Central memory CD4-positive, alpha-beta T cell (primary cell): Measurements from ENCODE around the gene MEGF6.
A peak's percentile ranks its signal among the peaks of the same experiment; 100 is the strongest.

Source experiments
- DNase-seq: peaks from one replicate; pipeline ENCODE4 v3.0.0; 2022

MEGF6 gene

GRCh38 chr1:3499611-3500010 lies 111.7 kb downstream of the MEGF6 start:
- no peak for DNase-seq

- no peak for DNase-seq
These were observed 112.3 kb downstream of the MEGF6 start for GRCh38 chr1:3498986-3499385.

GRCh38 chr1:3498246-3498930 lies 112.9 kb downstream of the MEGF6 start:
- no peak for DNase-seq

- DNase-seq, result no peak
These were observed 113.8 kb downstream of the MEGF6 start for GRCh38 chr1:3497521-3497920.

- DNase-seq, result no peak
These were observed 114.4 kb downstream of the MEGF6 start for GRCh38 chr1:3496916-3497315.

DNA sequence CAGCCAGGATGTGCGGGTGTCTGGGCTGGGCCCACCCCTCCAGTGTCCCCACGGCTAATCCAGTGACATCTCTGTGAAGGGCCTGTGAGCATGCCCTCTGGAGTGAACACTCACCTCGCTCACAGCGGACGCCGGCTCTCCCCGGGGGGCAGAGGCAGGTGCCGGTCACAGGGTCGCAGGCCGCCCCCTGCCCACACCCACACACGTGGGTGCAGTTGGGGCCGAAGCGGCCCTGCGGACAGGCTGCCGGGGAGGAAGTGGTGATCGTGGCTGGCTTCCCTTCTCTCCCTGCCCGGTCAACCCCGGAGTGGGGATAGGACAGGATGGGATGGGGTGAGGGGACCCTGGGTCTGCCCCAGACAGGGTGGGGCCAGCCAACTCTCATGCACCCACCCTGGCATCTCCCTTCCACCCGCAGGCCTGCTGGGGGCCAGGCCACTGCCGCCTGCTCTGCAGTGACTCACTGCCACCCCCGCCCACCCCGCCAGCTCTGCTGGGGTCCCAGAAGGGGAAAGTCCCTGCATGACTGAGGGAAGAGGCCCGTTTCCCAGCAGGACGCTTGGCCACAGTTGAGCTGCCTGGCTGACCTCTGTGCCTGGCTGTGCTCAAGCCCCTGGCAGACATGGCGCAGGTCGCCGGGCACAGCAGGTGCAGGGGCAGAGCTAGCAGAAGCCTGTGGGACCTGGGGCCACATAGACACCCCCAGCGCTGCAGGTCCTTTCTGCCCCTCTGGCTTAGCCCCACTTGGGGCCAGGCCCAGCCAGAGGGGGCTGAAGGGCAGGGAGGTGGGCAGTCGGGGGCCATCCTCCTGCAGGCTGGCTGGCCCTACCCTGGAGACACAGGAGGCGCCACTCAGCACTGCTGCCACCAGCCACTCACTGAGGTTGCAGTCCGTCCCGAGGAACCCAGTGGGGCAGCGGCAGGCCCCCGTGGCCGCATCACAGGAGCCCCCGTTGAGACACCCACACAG lies 115.2 kb downstream of the MEGF6 start:
- no peak for DNase-seq

DNA sequence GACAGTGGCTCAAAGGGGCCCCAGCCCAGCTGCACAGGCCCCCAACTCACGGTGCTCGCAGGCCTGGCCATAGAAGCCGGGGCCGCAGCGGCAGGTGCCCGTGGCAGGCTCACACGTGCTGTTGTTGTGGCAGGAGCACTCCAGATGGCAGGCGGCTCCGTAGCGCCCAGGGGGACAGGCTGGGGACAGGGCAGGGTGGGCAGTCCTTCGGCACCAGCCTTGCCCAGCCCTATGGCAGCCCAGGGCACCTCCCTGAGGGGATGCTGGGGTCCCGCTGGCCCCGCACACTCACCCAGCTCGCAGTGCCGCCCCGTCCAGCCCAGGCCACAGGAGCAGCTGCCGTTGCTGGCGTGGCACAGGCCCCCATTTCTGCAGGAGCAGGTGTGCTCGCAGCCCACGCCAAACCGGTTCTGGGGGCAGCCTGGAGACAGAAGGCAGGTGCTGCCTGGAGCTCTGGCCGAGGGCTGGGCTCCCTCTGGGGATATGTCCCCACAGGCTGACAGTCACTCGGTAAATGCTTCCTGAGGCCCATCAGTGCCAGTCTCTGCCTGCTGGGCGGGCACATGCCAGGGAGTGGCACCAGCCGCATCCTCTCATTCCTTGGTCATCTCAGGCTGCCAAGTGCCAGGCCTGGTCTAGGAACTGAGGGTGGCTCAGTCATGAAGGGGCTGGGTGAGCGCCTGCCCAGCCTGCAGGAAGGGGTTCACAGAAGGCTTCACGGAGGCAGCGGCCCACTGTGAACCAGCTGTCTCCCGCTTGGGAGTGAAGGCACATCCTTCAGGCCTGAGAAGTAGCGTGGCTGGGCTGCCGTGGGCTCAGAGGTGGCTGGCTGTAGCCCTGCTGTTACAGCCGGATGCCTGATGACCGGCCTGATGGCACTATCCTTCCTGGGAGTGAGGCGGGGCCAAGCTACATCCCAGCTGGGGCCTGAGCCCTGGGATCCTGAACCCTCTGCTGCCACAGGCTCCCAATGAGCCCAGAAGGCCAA lies 116.7 kb downstream of the MEGF6 start:
- DNase-seq, result no peak

- DNase-seq, result no peak
These were observed 118.6 kb downstream of the MEGF6 start for GRCh38 chr1:3492545-3493246.

GRCh38 chr1:3491291-3492246 lies 119.7 kb downstream of the MEGF6 start:
- DNase-seq, result peak; percentile 70

DNA sequence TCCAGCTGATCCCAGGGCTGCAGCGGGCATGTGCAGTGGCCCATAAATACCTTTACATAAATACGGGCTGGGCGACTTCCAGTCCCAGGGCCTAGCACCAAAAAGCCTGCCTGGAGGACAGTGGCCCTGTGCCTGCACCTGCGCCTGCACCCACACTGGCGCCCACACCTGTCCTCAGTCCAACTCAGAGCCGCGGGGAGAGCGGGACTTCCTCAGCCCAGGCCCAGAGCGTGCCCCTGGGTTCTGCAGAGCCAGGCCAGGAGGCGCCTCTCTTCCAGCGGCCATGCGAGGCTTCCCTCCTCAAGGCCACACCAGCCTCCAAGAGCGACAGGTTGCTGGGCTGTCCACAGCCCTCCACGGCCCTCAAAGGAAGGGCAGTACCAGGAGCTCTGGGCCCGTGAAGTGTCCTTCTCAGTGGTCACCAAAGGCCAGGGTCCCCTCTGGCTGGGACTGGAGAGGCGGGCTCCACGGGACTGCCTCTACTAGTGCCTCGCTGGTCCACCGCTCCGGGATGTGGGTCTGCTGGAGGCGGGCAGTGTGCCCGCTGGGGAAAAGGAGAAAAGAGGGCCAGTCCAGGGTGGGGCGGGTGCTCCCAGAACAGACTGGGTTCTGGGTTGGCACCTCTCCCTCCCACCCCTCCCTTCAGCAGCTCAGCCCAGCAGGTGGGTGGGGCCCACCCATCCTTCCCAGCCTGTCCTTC lies 121.1 kb downstream of the MEGF6 start:
- DNase-seq, result no peak

DNA sequence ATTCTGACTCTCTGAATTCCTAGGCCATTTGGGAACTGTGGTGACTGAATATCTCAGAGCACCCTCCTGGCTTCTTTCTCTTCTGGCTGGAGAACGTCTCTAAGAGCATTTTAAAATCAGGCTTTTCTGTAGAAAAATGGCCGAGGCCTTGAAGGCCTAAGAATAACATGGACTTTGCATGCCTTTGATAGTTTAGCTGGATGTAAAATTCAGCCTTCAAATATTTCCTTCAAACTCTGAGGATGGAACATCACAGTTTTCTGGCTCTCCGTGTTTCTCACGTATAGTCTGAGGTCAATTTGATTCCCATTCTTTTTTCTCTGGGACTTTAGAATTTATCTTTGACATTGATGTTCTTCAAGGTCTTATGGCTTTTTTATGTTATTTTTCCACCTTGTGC lies 122.9 kb downstream of the MEGF6 start:
- no peak for DNase-seq

GRCh38 chr1:3485016-3485415 lies 126.3 kb downstream of the MEGF6 start:
- DNase-seq, result no peak

DNA sequence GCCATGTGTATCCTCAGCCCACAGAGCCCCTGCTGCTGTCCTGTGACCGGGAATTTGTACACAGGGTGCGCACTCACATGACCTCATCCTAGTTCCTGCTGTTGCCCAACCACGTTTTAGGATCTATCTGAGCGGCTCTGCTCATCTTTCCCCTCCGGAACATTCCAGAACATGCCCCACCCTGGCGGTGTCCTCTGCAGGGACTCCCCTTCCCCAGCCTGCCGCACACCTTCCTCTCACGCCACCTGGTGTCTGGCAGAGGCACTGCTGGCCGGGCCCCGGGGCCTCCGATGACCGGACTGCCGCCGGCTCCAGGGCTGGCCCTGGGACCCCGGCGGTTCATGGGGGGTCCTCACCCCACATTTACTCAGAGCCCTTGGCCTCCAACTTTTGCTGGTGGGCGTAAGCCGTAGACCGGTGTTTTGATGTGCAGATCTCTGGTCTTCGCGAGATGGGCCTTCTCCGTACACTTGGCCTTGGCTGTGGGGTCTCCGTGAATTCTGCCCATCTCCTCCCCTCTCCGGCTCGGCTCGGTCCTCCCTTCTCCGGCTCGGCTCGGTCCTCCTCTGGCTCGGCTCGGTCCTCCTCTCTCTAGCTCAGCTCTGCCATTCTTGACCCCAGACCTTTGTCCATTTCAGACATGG lies 127.4 kb downstream of the MEGF6 start:
- DNase-seq, result peak; percentile 15

GRCh38 chr1:3483380-3483779 lies 127.9 kb downstream of the MEGF6 start:
- no peak for DNase-seq

GRCh38 chr1:3482378-3482849 lies 128.9 kb downstream of the MEGF6 start:
- DNase-seq, result no peak

DNA sequence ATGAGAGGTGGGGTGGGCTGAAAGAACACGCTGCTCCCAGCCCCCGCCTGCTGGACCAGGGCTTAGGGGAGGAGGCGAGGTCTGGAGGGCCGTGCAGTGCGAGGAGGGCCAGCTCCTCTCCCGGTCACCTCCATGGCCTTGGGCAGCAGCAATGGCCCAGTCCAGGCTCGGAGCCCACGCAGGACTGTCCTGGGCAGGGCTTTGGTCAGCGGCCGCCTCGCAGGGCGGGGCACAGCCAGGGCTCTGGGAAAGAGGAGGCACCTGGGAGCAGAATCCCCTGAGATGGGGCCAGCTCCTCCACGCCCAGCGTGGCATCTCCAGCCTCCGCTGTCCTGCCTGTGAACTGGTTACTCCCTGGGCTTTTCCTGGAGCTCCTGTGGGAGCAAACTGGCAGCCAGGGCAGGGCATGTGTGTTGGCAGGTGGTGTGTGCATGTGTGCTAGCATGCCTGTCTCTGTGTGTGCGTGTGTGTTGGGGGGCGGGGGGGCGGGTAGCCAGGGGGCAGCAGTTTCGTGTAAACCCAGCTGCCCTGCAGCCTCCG lies 129.4 kb downstream of the MEGF6 start:
- no peak for DNase-seq

- DNase-seq, result no peak
These were observed 130.3 kb downstream of the MEGF6 start for GRCh38 chr1:3481046-3481445.

- no peak for DNase-seq
These were observed 131.0 kb downstream of the MEGF6 start for GRCh38 chr1:3480369-3480719.
